Cardiac fibroblast (primary cell): ENCODE data around the gene ENDOD1.
A peak's percentile ranks its signal among the peaks of the same experiment; 100 is the strongest.
"Not testable (repeated sequence)": the region's sequence is repeated elsewhere in the genome, so short reads cannot be mapped to it uniquely, and the experiment has no call there.

Experiments
- DNase-seq, 2 donors: peaks; one replicate each; pipeline versions ENCODE4 v3.0.0 to v3.0.0-alpha.2; 2010; ENCODE audit warnings: low read depth in 2 of 2
- H3K4me3 ChIP-seq, 2 donors: replicated peaks in 1 of 2; 1 replicate in 1 of 2; 2 replicates in 1 of 2; pipeline ENCODE4 v1.5.1; 2011; ENCODE audit warnings: low read depth in 2 of 2, low read length in 2 of 2, mild to moderate bottlenecking in 2 of 2, moderate library complexity in 1 of 2
- TF ChIP-seq, protein P1 (sequence below): IDR thresholded peaks from one replicate; pipeline ENCODE4 v1.5.1; 2011; ENCODE audit warnings: low read depth, mild to moderate bottlenecking, low read length, inconsistent platforms

Gene ENDOD1

DNA sequence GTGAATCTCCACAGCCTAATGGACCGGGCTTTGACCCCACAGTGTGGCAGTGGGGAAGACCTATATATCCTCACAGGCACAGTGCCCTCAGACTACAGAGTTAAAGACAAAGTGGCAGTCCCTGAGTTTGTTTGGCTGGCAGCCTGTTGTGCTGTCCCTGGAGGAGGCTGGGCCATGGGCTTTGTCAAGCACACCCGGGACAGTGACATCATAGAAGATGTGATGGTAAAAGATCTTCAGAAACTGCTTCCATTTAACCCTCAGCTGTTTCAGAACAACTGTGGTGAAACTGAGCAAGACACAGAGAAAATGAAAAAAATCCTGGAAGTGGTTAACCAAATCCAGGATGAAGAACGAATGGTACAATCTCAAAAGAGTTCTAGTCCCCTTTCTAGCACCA, 39.0 kb downstream of the ENDOD1 start:
- TF ChIP-seq, protein P1, sequence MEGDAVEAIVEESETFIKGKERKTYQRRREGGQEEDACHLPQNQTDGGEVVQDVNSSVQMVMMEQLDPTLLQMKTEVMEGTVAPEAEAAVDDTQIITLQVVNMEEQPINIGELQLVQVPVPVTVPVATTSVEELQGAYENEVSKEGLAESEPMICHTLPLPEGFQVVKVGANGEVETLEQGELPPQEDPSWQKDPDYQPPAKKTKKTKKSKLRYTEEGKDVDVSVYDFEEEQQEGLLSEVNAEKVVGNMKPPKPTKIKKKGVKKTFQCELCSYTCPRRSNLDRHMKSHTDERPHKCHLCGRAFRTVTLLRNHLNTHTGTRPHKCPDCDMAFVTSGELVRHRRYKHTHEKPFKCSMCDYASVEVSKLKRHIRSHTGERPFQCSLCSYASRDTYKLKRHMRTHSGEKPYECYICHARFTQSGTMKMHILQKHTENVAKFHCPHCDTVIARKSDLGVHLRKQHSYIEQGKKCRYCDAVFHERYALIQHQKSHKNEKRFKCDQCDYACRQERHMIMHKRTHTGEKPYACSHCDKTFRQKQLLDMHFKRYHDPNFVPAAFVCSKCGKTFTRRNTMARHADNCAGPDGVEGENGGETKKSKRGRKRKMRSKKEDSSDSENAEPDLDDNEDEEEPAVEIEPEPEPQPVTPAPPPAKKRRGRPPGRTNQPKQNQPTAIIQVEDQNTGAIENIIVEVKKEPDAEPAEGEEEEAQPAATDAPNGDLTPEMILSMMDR, result no peak
- H3K4me3 ChIP-seq, result no peak overlapping the region
- no peak for DNase-seq

DNA sequence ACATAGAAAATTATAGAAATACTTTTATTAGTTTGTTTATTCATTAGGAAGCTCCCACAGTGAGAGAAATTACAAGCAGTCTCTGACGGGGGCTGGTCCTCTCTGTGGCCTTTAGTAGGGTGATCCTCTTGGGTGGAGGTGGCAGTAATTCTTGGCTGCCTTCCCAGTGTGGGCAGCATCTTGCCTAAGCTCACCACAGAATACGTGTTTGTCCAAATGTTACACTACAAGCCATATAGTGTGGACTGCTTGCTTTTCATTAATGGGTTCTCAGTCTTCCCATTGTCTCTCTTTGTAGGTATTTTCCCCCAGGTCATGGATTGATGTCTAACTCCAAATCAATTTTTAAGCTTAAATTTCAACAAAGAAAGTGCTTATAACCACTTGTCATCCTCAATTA, 43.3 kb downstream of the ENDOD1 start:
- no peak overlapping the region for H3K4me3 ChIP-seq
- TF ChIP-seq, protein P1, result no peak
- no peak for DNase-seq

DNA sequence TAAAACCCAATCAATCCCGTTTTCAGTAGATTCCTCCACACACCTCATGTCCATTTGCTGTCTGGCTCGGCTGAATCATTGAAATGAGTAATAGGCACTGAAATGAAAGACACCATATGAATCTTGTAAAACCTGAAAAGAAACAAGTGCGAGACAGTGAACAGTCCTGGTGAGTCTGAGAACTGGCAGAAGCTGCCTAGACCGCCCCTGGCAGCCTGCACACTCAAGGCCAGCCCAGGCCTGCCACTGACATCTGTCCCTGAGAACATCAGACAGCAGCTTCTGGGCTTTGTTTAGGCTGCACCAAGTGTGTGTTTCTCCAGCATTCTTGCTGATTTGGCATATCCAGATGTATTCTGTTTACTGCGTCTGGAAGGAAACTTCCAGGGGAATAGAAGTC, 44.8 kb downstream of the ENDOD1 start:
- DNase-seq, result peak; percentile 40 to 85
- TF ChIP-seq, protein P1, result no peak
- no peak overlapping the region for H3K4me3 ChIP-seq

DNA sequence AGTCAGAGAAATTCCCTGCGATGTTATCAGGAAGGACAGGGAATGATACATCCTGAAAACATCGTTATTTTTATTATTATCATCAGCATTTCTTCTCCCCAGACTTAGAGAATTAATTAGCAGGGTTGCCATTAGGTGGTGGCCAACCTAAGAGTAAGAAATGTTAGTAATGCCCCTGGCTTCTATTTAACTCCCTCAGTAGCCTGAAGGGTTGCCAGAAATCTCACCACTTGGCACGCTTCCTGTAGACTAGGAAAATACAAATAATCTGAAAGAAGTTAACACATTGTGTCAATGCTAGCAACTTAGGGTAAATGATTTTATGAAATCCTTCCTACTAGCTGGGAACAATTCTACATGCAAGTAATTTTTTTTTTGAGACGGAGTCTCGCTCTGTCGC, 45.5 kb downstream of the ENDOD1 start:
- H3K4me3 ChIP-seq, result no peak overlapping the region
- DNase-seq, result peak in 1 of 2 donors; percentile 59
- TF ChIP-seq, protein P1, result no peak

DNA sequence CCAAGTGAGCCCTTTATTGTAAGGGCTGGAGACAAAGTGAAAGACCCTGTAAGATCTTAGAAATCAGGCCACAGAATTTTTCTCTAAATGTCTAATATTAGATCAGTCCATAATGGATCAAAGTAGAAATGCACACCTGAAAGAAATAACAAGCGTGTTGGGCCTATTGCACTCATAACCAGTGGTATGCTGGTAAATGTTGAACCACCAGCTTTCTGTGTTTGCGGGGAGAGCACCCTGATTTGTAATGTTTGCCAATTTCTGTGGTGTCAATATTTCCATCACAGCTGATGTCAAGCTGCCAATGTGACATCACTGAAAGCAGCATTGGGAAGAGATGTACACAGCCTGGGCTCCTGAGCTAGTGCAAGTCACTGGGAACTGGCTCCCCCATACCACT, 46.2 kb downstream of the ENDOD1 start:
- TF ChIP-seq, protein P1, result no peak
- no peak overlapping the region for H3K4me3 ChIP-seq
- DNase-seq, result no peak

DNA sequence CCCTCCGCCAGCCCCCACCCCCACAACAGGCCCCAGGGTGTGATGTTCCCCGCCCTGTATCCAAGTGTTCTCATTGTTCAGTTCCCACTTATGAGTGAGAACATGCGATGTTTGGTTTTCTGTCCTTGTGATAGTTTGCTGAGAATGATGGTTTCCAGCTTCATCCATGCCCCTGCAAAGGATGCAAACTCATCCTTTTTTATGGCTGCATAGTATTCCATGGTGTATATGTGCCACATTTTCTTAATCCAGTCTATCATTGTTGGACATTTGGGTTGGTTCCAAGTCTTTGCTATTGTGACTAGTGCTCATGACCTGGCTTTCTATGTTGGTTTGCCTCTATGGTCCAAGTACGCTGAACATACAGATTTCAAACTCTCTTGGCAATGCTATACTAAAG, 47.1 kb downstream of the ENDOD1 start:
- not testable (repeated sequence) for H3K4me3 ChIP-seq, DNase-seq

DNA sequence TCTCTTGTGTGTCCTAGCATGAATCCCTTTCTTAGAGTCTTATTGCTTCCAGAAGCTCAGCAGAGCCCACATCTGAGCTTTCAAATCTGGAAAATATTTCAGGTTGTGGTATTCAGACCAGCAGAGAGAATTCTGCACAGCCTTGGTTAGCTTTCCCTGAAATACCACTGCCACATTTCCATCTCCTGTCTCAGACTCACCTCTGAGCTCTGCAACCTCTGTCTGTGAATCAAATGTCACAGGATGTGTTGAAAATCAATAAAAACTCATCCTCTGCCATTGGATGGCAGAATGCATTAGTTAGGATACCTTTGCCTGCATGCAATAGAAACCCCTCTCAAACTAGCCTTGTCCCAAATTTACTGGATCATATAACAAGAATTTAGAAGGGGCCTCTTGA, 47.7 kb downstream of the ENDOD1 start:
- TF ChIP-seq, protein P1, result no peak

More for the DNA sequence above, 47.7 kb downstream of the ENDOD1 start:
- no peak overlapping the region for H3K4me3 ChIP-seq
- DNase-seq, result no peak
